ENCODE results near the gene R3HDM2.
A peak's percentile ranks its signal among the peaks of the same experiment; 100 is the strongest.

R3HDM2 gene

DNA sequence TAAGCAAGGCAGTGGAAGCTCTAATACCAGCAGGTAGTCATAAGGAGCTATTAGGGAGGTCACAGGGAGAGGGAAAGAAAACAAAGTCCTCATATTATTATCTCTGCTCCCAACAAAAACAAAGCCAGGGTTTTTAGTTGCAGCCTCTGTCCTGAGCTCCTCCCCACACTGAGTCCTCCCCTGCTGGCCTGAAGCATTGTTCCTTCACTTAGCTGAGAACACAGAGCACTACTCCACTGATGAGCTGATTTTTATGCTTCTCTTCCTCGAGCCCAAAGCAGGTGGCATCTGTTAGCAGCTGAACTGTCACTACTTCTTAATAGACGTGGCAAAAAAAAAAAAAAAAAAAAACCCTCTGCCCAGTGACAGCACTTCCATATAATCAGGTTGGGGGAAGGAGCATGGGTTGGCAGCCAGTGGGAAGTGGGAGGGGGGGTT is 169.4 kb downstream of the R3HDM2 start:
- DNase-seq, result no peak

- DNase-seq, result no peak
These were observed 170.5 kb downstream of the R3HDM2 start for GRCh38 chr12:57260366-57260765.

- no peak for DNase-seq
These were observed 171.6 kb downstream of the R3HDM2 start for GRCh38 chr12:57258977-57259970.

GRCh38 chr12:57255916-57256315 is 174.9 kb downstream of the R3HDM2 start:
- no peak for DNase-seq

GRCh38 chr12:57254506-57255280 is 176.2 kb downstream of the R3HDM2 start:
- DNase-seq, result no peak

- no peak for DNase-seq
These were observed 179.9 kb downstream of the R3HDM2 start, which contains the start of gene STAC3 for GRCh38 chr12:57250956-57251355. STAC3 (minus strand) TSS chr12:57251187; CDS start chr12:57249636, 1,551 bp downstream.

GRCh38 chr12:57250541-57250940 is 180.3 kb downstream of the R3HDM2 start:
- DNase-seq, result no peak

DNA sequence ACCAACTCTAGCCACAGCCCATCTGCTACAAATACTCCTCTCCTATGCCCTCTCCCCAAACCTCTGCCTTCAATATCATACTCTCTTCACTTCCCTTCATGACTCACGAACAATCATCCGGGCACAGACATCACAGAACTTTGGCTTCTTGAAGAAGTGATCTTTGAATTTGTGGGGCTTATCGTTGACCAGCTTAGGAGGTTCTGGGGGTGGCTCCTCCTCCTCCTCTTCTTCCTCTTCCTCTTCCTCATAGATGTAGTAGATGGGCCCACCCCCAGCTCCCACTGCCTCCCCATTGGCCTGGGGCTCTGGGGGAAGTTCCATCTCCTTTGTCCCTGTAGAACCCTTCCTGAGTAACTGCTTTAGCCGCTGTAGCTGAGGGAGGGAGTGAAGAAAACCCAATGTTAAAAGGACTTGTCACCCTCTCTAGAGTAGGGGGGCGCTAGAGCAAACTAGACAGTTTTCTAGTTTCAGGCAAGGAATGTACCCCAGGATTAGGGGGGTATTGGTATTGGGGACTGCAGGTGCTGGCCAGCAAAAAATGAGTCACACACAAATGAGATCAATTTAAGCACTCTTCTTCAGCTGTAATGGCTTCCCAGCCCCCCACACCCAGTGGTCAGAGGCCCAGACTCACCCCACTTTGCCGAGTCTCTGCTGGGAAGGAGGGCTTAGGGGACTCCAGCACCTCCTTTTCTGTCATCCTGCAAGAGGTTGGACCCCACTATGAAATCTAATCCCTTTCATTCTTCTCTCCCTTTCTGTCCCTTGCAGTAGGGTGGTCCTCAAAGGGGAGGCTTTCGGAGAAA is 181.7 kb downstream of the R3HDM2 start:
- no peak for DNase-seq

DNA sequence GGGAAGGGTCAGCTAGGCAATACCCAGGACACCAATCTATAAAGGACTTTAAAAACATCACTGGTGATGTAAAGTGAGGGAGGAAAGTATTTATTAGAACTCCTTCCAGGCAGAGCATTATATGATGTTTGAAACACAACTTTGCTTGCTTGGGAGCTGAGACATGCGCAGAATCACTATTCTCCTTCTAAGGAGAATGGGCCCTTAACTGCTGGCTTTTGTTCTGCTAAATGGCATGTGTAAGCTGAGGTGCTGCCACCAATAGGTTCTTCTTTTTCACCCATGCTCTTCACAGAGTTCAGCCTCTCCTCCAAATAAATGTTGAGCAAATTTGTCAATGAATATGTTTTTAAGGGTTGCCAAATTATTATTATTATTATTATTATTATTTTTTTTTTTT is 183.8 kb downstream of the R3HDM2 start:
- no peak for DNase-seq

DNA sequence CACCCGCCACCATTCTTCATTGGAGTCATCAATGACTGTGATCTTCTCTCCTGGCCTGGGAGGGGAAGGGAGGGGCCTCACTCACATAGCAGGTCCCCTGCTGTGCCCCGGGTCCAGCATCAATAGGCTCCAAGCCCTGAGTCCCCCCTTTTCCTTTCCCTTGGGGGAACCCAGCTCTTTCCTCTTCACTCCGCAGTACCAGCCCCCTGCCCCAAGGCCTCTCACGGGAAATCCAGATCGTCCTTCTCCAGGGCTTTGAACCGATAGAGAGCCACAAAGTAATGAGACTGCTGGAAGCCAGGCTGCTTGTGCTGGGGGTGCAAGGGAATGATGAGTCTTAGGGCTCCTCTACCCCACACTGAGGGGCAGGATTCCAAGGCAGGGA is 186.5 kb downstream of the R3HDM2 start:
- DNase-seq, result no peak

DNA sequence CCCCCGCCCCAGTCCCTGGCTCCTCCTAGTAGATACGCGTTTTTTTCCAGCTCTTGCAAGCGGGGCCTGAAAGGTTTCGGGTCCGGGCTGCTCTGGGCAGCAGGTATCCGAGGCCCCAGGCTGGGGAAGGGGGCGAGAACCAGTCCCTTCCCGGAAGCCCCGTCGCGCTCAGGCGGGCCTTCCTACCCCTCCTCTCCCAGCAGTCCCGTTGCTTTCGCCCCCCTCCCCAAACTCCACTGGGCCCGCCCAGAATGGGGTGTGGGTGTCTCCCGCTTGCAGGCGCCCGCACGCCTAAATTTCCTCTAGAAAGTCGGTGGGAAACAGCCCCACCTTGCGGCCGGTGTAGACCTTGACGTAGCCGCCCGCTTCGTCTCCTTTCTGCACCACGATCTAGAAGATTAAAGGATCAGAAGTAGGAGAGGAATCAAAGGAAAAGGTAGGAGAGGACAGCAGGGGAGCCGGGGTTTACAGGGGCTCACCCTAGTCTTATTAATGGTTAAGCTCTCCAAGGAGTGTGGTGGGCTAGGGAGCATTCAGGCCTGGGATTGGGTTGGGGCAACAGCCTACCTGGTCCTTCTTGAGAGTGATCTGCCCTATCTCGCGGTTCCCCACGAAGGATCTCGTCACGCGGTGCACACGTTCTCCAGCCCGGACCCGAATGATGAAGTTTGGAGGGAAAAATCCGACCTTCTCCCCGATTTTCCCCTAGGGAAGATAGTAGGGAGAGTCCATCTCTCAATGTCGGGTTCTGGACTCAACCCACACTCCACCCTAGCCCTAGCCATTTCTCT is 187.1 kb downstream of the R3HDM2 start:
- peak; percentile 81 for DNase-seq

DNA sequence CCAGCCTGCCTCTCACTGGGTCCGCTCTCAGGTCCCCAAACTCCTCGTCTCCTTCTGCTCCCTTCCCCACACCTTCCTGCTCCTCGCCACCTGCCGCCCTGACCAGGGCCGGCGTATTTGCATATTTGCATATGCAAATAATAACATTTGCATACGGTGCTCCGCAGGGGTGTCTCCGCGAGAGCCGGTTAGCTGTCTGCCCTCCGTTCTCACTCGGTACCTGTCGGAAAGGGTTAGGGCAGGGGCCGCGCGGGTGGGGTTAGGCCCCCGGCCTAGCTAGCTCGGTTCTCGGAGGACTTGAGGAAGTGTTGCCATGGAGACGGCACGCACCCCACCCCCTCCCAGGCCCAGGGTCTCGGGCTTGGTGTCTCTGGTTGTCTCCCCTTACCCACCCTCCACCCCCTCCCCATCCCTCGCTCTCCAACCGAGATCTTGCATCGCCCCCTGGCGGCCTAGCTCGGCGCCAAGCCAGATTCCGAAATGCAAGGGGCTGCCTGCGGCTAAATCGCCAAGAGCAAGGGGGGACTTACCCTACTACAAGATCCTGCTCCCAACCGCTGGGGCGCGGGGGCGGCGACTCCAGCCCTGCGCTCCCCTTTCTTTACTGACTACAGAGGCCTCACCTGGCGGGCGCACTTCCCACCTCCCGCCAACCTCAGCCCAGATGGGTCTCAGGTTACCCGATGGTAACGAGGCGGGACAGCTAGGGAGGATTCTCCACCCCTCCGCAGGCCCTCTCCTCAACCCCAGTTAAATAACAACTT is 188.0 kb downstream of the R3HDM2 start:
- peak; percentile 64 for DNase-seq

GRCh38 chr12:57242329-57242690 is 188.5 kb downstream of the R3HDM2 start:
- DNase-seq, result no peak

GRCh38 chr12:57241402-57242310 is 189.2 kb downstream of the R3HDM2 start:
- DNase-seq, result no peak

DNA sequence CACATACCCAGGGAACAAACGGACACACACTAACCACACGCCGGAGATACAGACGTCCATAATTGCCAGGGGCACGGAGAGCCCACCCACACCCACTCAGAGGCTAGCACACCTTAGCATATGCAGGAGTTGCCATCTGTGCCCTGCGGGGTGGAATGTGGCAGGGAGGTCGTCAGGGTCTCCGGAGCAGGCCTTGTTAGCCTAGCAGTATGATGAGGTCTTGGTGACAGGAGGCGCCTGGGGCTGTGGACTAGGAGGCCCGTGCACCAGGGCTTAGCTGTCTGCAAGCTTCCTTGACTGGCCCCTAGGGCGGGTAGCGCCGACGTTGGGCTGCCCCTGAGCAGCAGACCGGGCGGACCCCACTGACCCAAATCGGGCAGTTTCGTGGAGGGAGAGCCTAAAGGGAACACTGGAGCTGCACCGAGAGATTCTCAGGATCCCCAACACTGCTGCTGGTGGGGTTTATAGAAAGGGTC is 189.9 kb downstream of the R3HDM2 start:
- peak; percentile 44 for DNase-seq

DNA sequence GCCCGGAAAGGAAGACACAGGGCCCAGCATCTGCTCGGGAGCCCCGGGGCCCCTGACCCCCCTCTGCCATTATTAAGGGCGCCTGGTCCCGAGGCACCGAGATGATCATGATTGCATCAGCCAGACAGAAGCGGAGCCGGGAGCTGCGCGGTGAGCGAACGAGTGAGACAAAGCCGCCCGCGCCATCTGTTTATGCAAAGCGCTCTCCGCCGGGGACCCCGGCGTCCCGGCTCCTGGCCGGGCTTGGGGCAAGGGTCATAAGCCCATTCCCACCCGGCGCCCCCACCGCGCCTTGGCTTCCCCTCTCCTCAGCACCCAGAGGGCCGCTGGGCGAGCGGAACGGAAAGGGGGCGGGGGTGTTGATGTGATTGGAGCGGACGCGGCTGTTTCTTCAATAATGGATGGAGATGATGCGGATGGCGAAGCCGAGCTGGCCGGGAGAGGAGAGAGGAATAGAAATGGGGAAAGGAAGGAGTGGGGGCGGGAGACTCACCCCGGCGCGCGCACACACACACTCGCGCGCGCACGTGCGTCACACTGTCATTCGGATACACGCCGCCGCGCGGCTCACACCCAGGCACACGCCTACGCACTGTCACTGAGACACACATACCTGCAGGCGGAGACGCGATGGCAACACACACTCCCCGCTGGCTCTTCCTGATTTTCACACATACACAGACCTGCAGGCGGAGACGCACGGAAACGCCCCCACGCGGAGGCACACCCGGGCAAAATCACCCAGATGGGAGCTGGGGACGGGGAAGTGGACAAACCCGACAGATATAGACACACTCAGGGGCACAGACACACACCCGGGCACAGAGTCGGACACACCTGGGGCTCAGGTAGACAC is 190.5 kb downstream of the R3HDM2 start:
- DNase-seq, result peak; percentile 77

DNA sequence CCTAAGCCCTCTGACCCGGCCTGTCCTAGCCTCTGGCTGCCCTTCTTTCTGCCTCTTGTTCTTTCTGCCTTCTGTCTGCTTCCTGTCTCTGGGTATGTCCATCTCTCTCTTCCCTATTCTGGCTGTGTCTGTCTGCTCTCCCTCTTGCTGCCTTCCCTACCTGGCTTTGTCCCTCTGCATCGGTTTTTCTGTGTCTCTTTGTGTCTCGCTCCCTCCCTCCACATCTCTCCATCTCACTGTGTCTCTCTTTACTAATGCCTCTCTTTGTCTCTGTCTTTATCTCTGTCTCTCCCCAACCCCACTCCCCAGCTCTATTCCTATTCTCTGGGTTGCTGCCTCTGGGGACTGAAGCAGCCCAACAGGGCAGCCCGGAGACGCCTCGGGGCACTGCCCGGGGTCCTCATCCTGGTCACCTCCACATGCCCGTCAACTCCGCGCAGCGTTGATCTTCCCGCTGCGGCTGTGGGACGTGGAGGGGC is 191.2 kb downstream of the R3HDM2 start:
- DNase-seq, result no peak

GRCh38 chr12:57238854-57239554 is 191.8 kb downstream of the R3HDM2 start:
- peak; percentile 85 for DNase-seq

Measured in stimulated activated CD4-positive, alpha-beta T cell treated with anti-CD3 and anti-CD28 coated beads, Interleukin-1b, Interleukin-23, amount 100 ng/mL, for 48 hours (primary cell).